Measurements from ENCODE around the gene PHOSPHO1. TPM values are rescaled to one million over a fixed set of nuclear protein-coding genes. Genes with fewer than 3 reads are reported as not detected.
A peak's percentile ranks its signal among the peaks of the same experiment; 100 is the strongest.
"Not testable (repeated sequence)": the region's sequence is repeated elsewhere in the genome, so short reads cannot be mapped to it uniquely, and the experiment has no call there.

Gene PHOSPHO1
- total RNA-seq, 4 donors from 2014 or later, result 1.0 to 3.7 (median 2.1) TPM; not detected in 1

DNA sequence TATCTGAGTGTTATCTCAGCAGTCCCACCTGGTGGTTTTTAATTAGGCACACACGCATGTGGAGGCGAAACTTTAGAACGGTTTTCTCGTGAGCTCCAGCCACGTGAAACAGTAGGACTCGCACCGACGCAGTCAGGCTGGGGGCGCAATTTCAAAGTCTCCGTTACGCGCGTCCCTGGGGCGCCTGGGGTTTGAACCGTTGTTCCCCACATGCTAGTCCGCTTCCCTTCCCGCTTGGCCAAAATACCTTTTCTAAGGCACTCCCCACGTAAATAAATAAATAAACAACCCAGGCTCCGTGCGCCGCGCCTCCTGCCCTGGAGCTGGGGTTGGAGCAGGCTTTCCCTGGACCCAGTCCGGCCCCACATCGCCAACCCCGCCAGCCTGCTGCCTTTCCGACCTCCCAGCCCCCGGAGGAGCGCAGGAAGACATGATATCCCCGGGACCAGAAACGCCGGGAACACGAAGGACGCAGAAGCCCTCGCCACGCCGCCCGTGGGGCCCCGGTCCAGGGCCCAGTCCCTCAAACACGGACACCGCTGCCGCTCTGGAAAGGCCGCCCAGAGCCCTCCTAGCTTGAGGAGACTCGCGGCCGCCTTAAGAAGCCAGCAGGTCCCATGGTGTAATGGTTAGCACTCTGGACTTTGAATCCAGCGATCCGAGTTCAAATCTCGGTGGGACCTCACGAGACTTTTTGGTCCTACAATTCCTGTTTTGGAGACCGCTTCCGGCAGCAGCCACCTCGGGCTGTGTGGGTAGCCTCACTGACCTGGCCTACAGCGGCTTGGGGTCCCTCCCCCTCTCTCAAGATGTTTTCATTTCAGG, 38.5 kb downstream of the PHOSPHO1 start:
- peak overlapping the region; percentile 68 to 92 (median 86) for H3K4me3 ChIP-seq
- in situ Hi-C loops (cut with MboI; ENCODE audit: low sequenced_read_pairs in 4 of 4), result loop anchor here in 1 of 4 donors (25.0 kb wide), 1 partner anchor 220 kb away; the partner anchor contains the start of gene PHB1
- H3K36me3 ChIP-seq, result no peaks in the 10 kb centered on the region
- H3K27ac ChIP-seq, result peak overlapping the region; percentile 93 to 99 (median 97)
- peak; percentile 83 to 88 for DNase-seq
- TF ChIP-seq, protein P1, sequence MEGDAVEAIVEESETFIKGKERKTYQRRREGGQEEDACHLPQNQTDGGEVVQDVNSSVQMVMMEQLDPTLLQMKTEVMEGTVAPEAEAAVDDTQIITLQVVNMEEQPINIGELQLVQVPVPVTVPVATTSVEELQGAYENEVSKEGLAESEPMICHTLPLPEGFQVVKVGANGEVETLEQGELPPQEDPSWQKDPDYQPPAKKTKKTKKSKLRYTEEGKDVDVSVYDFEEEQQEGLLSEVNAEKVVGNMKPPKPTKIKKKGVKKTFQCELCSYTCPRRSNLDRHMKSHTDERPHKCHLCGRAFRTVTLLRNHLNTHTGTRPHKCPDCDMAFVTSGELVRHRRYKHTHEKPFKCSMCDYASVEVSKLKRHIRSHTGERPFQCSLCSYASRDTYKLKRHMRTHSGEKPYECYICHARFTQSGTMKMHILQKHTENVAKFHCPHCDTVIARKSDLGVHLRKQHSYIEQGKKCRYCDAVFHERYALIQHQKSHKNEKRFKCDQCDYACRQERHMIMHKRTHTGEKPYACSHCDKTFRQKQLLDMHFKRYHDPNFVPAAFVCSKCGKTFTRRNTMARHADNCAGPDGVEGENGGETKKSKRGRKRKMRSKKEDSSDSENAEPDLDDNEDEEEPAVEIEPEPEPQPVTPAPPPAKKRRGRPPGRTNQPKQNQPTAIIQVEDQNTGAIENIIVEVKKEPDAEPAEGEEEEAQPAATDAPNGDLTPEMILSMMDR (IDR thresholded peaks at IDR 0.05 in 4 of 5, conservative IDR thresholded peaks at IDR 0.05 in 1 of 5), result peak; percentile 11 to 45 (median 32)
- TF ChIP-seq POLR2A (IDR thresholded peaks at IDR 0.05), result peak; percentile 58 to 63
- H3K9me3 ChIP-seq, result no peaks in the 10 kb centered on the region
- no peaks in the 10 kb centered on the region for H3K27me3 ChIP-seq
- H3K4me1 ChIP-seq, result peaks cover 0 to 3% of the 10 kb centered on the region in 2 donors
- ATAC-seq, result peak; percentile 90 to 93
- intact Hi-C loops (cut with DNase I; ENCODE audit: low total_unique reads), result loop anchor here (1.0 to 5.0 kb wide), 6 partner anchors 39 to 1515 kb away; partner anchors contain the start of genes ANKRD40, CALCOCO2, PHOSPHO1 and SP2

DNA sequence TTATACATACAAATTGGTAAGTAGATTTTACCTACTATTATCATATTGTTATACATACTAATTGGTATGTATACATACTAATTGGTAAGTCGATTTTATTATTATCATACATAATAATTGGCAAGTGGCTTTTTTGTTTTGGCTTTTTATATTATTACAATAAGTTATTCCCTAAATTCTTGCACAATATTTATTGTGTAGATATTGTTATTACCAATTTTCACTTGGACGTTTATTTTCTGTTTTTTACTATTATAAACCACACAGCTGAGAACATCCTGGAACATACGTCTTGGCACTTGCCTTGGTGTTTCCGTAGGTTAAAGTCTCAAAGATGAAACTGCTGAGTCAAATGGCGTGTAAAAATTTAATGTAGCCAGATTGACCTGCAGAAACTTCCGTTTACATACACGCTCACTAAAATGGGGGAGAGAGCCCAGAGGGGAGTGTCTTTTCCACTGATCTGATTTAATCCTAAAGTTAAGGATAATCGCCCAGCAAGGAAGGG, 39.1 kb downstream of the PHOSPHO1 start:
- DNase-seq (no peak), ATAC-seq (no peak)
- in situ Hi-C loops (cut with MboI; ENCODE audit: low sequenced_read_pairs in 4 of 4) (loop anchor here in 1 of 4 donors (25.0 kb wide), 1 partner anchor 221 kb away; the partner anchor contains the start of gene PHB1), intact Hi-C loops (cut with DNase I; ENCODE audit: low total_unique reads) (loop anchor here (1.0 to 5.0 kb wide), 5 partner anchors 170 to 1516 kb away; partner anchors contain the start of genes ANKRD40, CALCOCO2, SP2 and SPOP)
- Histone ChIP-seq H3K9me3 (no peaks in the 10 kb centered on the region), H3K4me1 (peaks cover 0 to 3% of the 10 kb centered on the region in 2 donors), H3K27ac (peak overlapping the region; percentile 93 to 99 (median 97)), H3K4me3 (peak overlapping the region; percentile 68 to 92 (median 86)), H3K36me3 (no peaks in the 10 kb centered on the region), H3K27me3 (no peaks in the 10 kb centered on the region)
- TF ChIP-seq POLR2A (IDR thresholded peaks at IDR 0.05), result no peak
- TF ChIP-seq, protein P1 (IDR thresholded peaks at IDR 0.05 in 4 of 5, conservative IDR thresholded peaks at IDR 0.05 in 1 of 5), result no peak

- peak overlapping the region; percentile 31 to 99 (median 97) for H3K27ac ChIP-seq
- intact Hi-C loops (cut with DNase I; ENCODE audit: low total_unique reads) (loop anchor here (1.0 to 5.0 kb wide), 5 partner anchors 170 to 1516 kb away; partner anchors contain the start of genes ANKRD40, CALCOCO2, SP2 and SPOP), in situ Hi-C loops (cut with MboI; ENCODE audit: low sequenced_read_pairs in 4 of 4) (loop anchor here in 1 of 4 donors (25.0 kb wide), 1 partner anchor 221 kb away; the partner anchor contains the start of gene PHB1)
These were observed 39.7 kb downstream of the PHOSPHO1 start for GRCh38 chr17:49190932-49191331.

GRCh38 chr17:49187301-49187700, 43.3 kb downstream of the PHOSPHO1 start:
- in situ Hi-C loops (cut with MboI; ENCODE audit: low sequenced_read_pairs in 4 of 4), result loop anchor here in 2 of 4 donors (10.0 to 25.0 kb wide), 2 partner anchors 218 to 225 kb away; partner anchors contain the start of gene PHB1 (in 1 of the 2)
- ATAC-seq, result no peak
- peaks cover 0 to 3% of the 10 kb centered on the region in 2 donors for H3K4me1 ChIP-seq

More at GRCh38 chr17:49190932-49191331, 39.7 kb downstream of the PHOSPHO1 start:
- TF ChIP-seq, protein P1 (IDR thresholded peaks at IDR 0.05 in 4 of 5, conservative IDR thresholded peaks at IDR 0.05 in 1 of 5), result no peak
- no peak for TF ChIP-seq POLR2A (IDR thresholded peaks at IDR 0.05)
- no peaks in the 10 kb centered on the region for H3K27me3 ChIP-seq
- H3K36me3 ChIP-seq, result no peaks in the 10 kb centered on the region
- no peak for DNase-seq
- peak overlapping the region in 1 of 4 donors; percentile 86 for H3K4me3 ChIP-seq
- no peaks in the 10 kb centered on the region for H3K9me3 ChIP-seq
- ATAC-seq, result no peak
- H3K4me1 ChIP-seq, result peaks cover 0 to 3% of the 10 kb centered on the region in 2 donors

DNA sequence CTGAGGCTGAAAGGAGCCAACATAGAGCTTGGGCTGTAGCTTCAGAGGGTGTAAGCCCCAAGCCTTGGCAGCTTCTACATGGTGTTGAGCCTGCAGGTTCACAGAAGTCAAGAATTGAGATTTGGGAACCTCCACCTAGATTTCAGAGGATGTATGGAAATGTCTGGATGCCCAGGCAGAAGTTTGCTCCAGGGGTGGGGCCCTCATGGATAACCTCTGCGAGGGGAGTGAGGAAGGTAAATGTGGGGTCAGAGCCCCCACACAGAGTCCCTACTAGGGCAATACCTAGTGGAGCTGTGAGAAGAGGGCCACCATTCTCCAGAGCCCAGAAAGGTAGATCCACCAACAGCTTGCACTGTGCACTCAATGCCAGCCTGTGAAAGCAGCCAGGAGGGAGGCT, 45.2 kb downstream of the PHOSPHO1 start:
- H3K4me1 ChIP-seq; H3K4me3 ChIP-seq; H3K27me3 ChIP-seq; ATAC-seq; intact Hi-C loops (cut with DNase I; ENCODE audit: low total_unique reads); DNase-seq; H3K36me3 ChIP-seq; H3K27ac ChIP-seq; H3K9me3 ChIP-seq: not testable (repeated sequence)
- in situ Hi-C loops (cut with MboI; ENCODE audit: low sequenced_read_pairs in 4 of 4), result loop anchor here in 2 of 4 donors (10.0 to 25.0 kb wide), 2 partner anchors 219 to 227 kb away; partner anchors contain the start of gene PHB1 (in 1 of the 2)

More at GRCh38 chr17:49187301-49187700, 43.3 kb downstream of the PHOSPHO1 start:
- Histone ChIP-seq H3K27ac (no peak overlapping the region), H3K4me3 (no peak overlapping the region), H3K27me3 (no peaks in the 10 kb centered on the region), H3K36me3 (no peaks in the 10 kb centered on the region), H3K9me3 (no peaks in the 10 kb centered on the region)
- intact Hi-C loops (cut with DNase I; ENCODE audit: low total_unique reads), result no loop called here
- DNase-seq, result no peak
- no peak for TF ChIP-seq POLR2A (IDR thresholded peaks at IDR 0.05)
- TF ChIP-seq, protein P1 (IDR thresholded peaks at IDR 0.05 in 4 of 5, conservative IDR thresholded peaks at IDR 0.05 in 1 of 5), result no peak

DNA sequence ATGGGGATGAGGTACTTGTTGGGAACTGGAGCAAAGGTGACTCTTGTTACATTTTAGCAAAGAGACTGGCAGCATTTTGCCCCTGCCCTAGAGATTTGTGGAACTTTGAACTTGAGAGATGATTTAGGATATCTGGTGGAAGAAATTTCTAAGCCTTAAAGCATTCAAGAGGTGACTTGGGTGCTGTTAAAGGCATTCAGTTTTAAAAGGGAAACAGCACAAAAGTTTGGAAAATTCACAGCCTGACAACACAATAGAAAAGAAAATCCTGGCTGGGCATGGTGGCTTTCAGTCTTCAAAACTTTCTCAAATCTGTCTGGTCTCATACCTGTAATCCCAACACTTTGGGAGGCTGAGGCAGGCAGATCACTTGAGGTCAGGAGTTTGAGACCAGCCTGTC, 46.1 kb downstream of the PHOSPHO1 start:
- intact Hi-C loops (cut with DNase I; ENCODE audit: low total_unique reads) (loop anchor here (5.0 kb wide), 1 partner anchor 108 kb away; no protein-coding TSS in a partner anchor), in situ Hi-C loops (cut with MboI; ENCODE audit: low sequenced_read_pairs in 4 of 4) (loop anchor here in 2 of 4 donors (5.0 to 25.0 kb wide), 3 partner anchors 43 to 228 kb away; partner anchors contain the start of gene PHB1 (in 1 of the 2))
- not testable (repeated sequence) for H3K27me3 ChIP-seq, H3K4me1 ChIP-seq, H3K4me3 ChIP-seq, H3K9me3 ChIP-seq, H3K36me3 ChIP-seq, H3K27ac ChIP-seq, DNase-seq, ATAC-seq

Measured in gastrocnemius medialis (tissue), 4 donors.